GM18870 (cell line): ENCODE measurements around the gene ASAP3.
"Not testable (repeated sequence)": the region's sequence is repeated elsewhere in the genome, so short reads cannot be mapped to it uniquely, and the experiment has no call there.

Experiments used
- ATAC-seq: cut with Tn5 transposase; IDR thresholded peaks from one replicate; pipeline ENCODE4 v1.9.1; 2021; ENCODE audit warnings: moderate library complexity; ENCODE audit not compliant: unreplicated experiment

The ASAP3 gene

GRCh38 chr1:23515905-23516304, 31.9 kb upstream of the ASAP3 start:
- ATAC-seq, result no peak

- ATAC-seq, result no peak
Measured at GRCh38 chr1:23514111-23514679, 30.2 kb upstream of the ASAP3 start.

DNA sequence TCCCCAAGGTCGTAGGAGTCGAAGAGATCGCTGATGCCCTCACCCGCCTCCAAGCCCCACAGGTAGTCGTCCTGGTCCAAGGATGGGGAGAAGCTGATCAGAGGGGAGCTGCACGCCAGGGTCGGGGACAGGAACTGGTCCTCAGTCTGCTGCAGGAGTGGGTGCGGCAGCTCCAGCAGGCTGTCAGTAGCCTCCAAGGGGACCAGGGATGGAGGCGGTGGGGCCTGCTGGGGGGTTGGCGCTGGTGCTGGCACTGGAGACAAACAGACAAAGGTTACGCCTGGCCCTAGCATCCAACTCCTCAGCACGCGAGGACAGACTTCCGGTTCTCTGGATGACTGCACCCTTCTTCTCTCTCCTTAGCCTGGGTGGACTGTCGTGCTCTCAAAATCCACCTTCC, 25.9 kb upstream of the ASAP3 start:
- no peak for ATAC-seq

- no peak for ATAC-seq
Measured at GRCh38 chr1:23506376-23507107, 22.6 kb upstream of the ASAP3 start.

- ATAC-seq, result no peak
Measured at GRCh38 chr1:23505851-23506250, 21.9 kb upstream of the ASAP3 start.

- not testable (repeated sequence) for ATAC-seq
Measured at GRCh38 chr1:23504156-23504555, 20.2 kb upstream of the ASAP3 start.

DNA sequence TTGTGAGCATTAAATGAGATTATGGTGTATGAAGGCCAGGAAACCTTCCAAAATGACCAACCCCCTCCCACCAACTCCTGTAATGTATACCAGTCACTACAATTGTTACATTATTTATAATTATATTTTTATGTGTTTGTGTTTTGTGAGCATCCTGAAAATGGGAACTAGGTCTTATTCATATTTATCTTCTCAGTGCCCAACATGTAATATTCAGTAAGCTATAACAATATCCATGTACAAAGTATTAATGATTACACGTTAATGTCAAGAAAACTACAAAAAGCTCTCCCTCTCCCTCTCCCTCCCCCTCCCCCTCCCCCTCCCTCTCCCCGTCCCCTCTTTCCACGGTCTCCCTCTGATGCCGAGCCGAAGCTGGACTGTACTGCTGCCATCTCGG, 19.0 kb upstream of the ASAP3 start:
- ATAC-seq, result no peak

DNA sequence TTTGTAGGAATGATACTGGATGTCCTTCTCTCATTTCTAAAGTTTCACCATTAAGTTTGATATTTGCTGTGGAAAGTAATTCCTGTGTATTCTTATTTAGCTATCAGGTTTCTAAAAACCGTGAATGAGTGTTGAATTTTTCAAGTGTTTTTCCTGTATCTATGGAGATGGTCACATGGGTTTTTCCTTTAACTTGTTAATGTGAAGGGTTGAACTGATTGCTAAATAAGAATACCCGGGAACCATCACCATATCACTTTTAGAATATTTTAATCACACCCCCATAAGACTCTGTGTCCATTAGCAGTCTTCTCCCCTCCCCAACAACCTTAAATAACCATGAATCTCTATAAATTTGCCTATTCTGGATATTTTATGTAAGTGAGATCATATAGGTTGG, 16.5 kb upstream of the ASAP3 start:
- ATAC-seq, result no peak

- ATAC-seq, result no peak
Measured at GRCh38 chr1:23497777-23498439, 13.9 kb upstream of the ASAP3 start.

GRCh38 chr1:23496490-23497181, 12.7 kb upstream of the ASAP3 start:
- ATAC-seq, result no peak

GRCh38 chr1:23494836-23495235, 10.9 kb upstream of the ASAP3 start:
- not testable (repeated sequence) for ATAC-seq

- ATAC-seq, result not testable (repeated sequence)
Measured at GRCh38 chr1:23492776-23493175, 8.8 kb upstream of the ASAP3 start.

GRCh38 chr1:23492132-23492720, 8.2 kb upstream of the ASAP3 start:
- no peak for ATAC-seq

GRCh38 chr1:23489842-23490241, 5.9 kb upstream of the ASAP3 start:
- no peak for ATAC-seq

DNA sequence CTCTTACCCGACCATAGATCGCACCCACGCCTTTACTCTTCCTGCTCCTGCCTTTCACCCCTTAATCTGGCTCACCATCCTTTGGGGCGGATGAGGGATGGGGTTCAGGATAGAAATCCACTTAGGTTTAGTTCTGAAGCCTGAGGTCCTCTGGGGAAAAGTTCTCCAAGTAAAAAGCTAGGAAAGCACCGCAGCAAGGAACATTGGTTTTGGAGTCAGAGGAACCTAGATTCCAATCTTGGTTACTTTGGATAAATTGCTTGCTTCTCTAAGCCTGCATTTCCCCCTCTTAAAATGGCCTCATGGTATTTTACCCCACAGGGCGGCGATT, 988 bp upstream of the ASAP3 start:
- ATAC-seq, result no peak

DNA sequence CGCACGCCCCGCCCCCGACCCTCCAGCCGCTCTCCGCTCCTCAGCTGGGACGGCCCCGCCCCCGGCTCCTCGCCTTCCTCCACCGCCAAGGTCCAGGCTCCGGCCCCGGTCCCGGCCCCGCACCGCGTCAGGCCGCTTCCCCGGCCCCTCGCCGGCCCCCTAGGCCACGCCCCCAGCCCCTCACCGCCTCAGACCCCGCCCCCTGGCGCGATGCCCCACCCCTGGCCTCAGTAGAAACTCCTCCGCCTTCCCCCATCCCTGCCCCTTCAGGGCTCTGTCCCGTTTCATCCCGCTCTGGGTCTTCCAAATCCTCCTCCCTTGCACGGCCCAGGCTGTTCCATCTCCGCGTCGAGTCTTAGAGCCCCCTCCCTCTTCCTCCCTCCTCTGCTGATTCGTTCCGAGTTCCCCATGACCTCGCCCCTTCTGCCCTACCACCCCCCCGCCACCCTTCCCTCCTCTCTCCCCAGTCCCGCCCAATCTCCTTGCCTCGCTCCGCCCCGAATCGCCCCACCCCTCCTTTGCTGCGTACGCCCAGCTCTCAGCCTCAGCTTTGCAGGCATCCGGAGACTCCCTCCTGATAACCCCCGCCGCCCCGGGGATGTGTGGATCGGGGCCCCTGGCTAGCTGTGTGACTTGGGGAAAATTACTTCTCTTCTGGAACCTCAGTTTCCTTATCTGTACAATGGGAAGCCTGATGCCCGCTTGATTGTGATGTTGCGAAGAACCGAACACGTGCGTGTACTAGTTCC, 448 bp upstream of the ASAP3 start:
- no peak for ATAC-seq

GRCh38 chr1:23481904-23482303, 2.1 kb downstream of the ASAP3 start:
- no peak for ATAC-seq

GRCh38 chr1:23481026-23481597, 2.9 kb downstream of the ASAP3 start:
- no peak for ATAC-seq

DNA sequence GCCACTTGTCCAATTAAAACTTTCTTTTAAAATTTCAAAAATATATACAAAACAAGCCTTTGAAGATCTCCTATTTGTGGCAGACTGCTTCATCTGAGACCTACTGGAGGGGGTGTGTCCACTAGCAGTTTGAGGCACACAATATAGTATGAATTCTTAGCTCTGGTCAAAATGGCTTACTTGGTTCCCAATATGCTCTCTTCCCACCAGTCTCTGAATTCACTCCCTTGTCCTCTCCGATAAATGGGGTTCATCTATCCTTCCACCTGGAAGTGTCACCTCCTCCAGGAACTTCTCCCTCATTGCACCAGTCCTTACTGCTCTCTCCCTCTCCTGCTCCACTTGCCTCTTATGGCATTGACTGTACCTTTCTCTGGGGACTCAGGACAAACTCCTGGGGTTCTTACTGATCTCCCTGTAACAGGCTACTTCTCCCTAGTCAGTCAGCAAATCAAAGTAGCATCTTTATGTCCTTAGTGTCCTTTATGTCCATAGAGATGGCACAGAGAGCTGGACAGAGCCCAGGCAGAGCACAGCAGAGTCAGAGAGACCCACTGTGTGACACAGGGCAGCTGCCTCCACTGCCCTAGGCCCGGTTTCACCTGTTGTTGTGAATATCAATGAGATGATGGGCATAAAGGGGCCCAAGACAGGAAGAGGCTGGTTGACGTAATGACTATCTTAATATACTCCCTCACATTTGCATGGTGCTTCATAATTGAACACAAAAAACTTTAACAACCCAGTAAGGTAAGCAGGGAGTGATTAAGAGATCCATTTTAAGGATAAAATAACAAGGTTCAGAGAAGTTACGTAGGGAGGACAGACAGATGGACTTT, 3.6 kb downstream of the ASAP3 start:
- no peak for ATAC-seq

GRCh38 chr1:23479666-23479941, 4.4 kb downstream of the ASAP3 start:
- ATAC-seq, result no peak
